ENCODE measurements around the gene PSG2. TPM values are rescaled to one million over a fixed set of nuclear protein-coding genes. Genes with fewer than 3 reads are reported as not detected.
"Not testable (repeated sequence)": the region's sequence is repeated elsewhere in the genome, so short reads cannot be mapped to it uniquely, and the experiment has no call there.

Gene PSG2
- total and polyA plus RNA-seq, 9 donors = 0.15 to 1.4 (median 0.38) TPM

DNA sequence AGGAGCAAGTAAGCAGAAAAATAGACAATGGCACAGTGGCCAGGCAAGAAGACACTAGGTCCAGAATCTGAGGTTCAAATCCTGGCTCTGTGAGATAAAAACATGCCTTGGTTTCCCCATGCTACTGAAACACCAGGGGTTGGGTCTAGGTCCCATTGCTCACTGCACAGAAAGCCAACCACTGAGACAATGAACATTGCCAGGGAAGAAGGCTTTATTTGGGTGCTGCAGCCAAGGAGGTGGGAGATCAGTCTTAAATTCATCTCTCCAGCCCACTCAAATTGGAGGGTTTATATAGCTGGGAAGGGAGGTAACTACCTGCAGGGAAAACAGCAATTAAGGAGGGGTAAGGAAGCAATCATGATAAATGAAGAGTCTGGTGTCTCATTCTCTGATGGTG lies 32.6 kb upstream of the PSG2 start:
- not testable (repeated sequence) for DNase-seq; H3K4me3 ChIP-seq (ENCODE audit: low read length); H3K36me3 ChIP-seq (ENCODE audit: control insufficient read depth, insufficient read depth, low read length); H3K27me3 ChIP-seq (ENCODE audit: control insufficient read depth, insufficient read depth, low read length); H3K9me3 ChIP-seq (replicated peaks; ENCODE audit: control insufficient read depth, low read depth, low read length); H3K27ac ChIP-seq (ENCODE audit: low read length); H3K4me1 ChIP-seq (ENCODE audit: control insufficient read depth, insufficient read depth, low read length)

- H3K4me1 ChIP-seq (ENCODE audit: control insufficient read depth, insufficient read depth, low read length); DNase-seq; H3K36me3 ChIP-seq (ENCODE audit: control insufficient read depth, insufficient read depth, low read length); H3K9me3 ChIP-seq (replicated peaks; ENCODE audit: control insufficient read depth, low read depth, low read length); H3K27ac ChIP-seq (ENCODE audit: low read length); H3K4me3 ChIP-seq (ENCODE audit: low read length); H3K27me3 ChIP-seq (ENCODE audit: control insufficient read depth, insufficient read depth, low read length): not testable (repeated sequence)
- 60% methylated on average over 2 of the region's 2 CpGs for WGBS (ENCODE audit: insufficient coverage)
These were observed 32.1 kb upstream of the PSG2 start for GRCh38 chr19:43114626-43115025.

- WGBS (ENCODE audit: insufficient coverage) = 60% methylated on average over 1 of the region's 1 CpG
- not testable (repeated sequence) for DNase-seq
These were observed 24.9 kb upstream of the PSG2 start for GRCh38 chr19:43107401-43107800.

DNA sequence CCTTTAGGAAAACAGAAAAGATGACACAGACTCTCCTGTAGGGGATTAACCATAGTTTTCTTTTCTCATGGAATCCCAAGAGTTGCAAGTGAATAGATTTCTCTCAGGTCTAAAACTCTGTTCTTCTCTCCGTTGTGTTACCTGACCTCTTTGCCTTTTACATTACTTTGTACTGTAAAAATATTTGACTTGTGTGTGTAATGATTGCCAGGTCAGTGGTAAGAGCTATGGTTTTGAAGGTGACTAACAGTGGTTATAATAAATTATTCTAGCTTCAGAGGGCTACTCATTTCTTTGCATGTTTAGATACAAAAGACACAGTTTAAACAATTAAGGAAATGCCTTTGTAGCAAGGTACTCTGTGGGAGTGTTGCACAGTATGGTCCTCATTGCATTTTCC lies 23.0 kb upstream of the PSG2 start:
- Histone ChIP-seq H3K4me1 (ENCODE audit: control insufficient read depth, insufficient read depth, low read length) (no peaks in the 10 kb centered on the region), H3K27ac (ENCODE audit: low read length) (no peak overlapping the region), H3K4me3 (ENCODE audit: low read length) (no peak overlapping the region), H3K36me3 (ENCODE audit: control insufficient read depth, insufficient read depth, low read length) (no peaks in the 10 kb centered on the region), H3K9me3 (replicated peaks; ENCODE audit: control insufficient read depth, low read depth, low read length) (peaks cover 7% of the 10 kb centered on the region), H3K27me3 (ENCODE audit: control insufficient read depth, insufficient read depth, low read length) (no peaks in the 10 kb centered on the region)
- no CpG with 5 or more reads among the region's 1 CpG for WGBS (ENCODE audit: insufficient coverage)
- DNase-seq = no peak

More at GRCh38 chr19:43107401-43107800, 24.9 kb upstream of the PSG2 start:
- H3K4me3 ChIP-seq (ENCODE audit: low read length); H3K27ac ChIP-seq (ENCODE audit: low read length); H3K36me3 ChIP-seq (ENCODE audit: control insufficient read depth, insufficient read depth, low read length); H3K9me3 ChIP-seq (replicated peaks; ENCODE audit: control insufficient read depth, low read depth, low read length); H3K27me3 ChIP-seq (ENCODE audit: control insufficient read depth, insufficient read depth, low read length); H3K4me1 ChIP-seq (ENCODE audit: control insufficient read depth, insufficient read depth, low read length): not testable (repeated sequence)

DNA sequence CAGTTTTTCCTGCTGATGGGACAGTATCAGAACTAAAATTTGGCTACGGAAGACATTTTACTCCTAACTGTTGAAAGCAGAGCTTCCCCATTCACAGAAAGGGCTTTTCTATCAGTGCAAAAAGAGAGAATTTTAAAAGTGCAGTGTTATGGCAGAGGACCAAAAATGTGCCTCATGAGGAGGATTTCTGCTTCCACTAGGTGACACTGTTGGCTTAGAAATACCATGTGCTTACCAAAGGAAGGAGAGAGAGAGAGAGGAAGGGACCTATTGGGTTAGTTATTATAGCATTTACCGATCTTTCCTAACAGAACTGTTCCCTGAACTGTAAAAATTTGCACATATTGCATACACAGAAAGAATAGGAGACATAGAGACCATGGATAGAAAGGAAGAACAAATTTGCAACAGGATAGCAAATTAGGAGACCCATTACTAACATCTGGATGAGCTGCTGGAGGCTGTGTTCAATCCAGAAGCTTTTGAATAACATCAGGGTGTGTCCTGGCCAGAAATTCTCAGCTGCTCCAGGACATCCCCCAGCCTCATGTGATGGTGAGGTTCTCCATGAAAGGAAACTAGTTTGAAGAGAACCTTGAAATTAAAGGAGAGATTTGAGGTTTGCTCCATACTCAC lies 21.8 kb upstream of the PSG2 start:
- H3K4me1 ChIP-seq (ENCODE audit: control insufficient read depth, insufficient read depth, low read length); H3K4me3 ChIP-seq (ENCODE audit: low read length); H3K36me3 ChIP-seq (ENCODE audit: control insufficient read depth, insufficient read depth, low read length); H3K27ac ChIP-seq (ENCODE audit: low read length); H3K9me3 ChIP-seq (replicated peaks; ENCODE audit: control insufficient read depth, low read depth, low read length); H3K27me3 ChIP-seq (ENCODE audit: control insufficient read depth, insufficient read depth, low read length); DNase-seq: not testable (repeated sequence)
- no CpG with 5 or more reads among the region's 2 CpGs for WGBS (ENCODE audit: insufficient coverage)

GRCh38 chr19:43101950-43102349 lies 19.4 kb upstream of the PSG2 start:
- no peak for DNase-seq
- no peaks in the 10 kb centered on the region for H3K36me3 ChIP-seq (ENCODE audit: control insufficient read depth, insufficient read depth, low read length)
- WGBS (ENCODE audit: insufficient coverage) = 57% methylated on average over 1 of the region's 2 CpGs

GRCh38 chr19:43098416-43098815 lies 15.9 kb upstream of the PSG2 start:
- H3K9me3 ChIP-seq (replicated peaks; ENCODE audit: control insufficient read depth, low read depth, low read length); H3K27ac ChIP-seq (ENCODE audit: low read length); H3K4me1 ChIP-seq (ENCODE audit: control insufficient read depth, insufficient read depth, low read length); DNase-seq; H3K27me3 ChIP-seq (ENCODE audit: control insufficient read depth, insufficient read depth, low read length); H3K36me3 ChIP-seq (ENCODE audit: control insufficient read depth, insufficient read depth, low read length); H3K4me3 ChIP-seq (ENCODE audit: low read length): not testable (repeated sequence)

More at GRCh38 chr19:43101950-43102349, 19.4 kb upstream of the PSG2 start:
- peaks cover 7% of the 10 kb centered on the region for H3K9me3 ChIP-seq (replicated peaks; ENCODE audit: control insufficient read depth, low read depth, low read length)
- H3K27me3 ChIP-seq (ENCODE audit: control insufficient read depth, insufficient read depth, low read length) = no peaks in the 10 kb centered on the region
- H3K4me3 ChIP-seq (ENCODE audit: low read length) = no peak overlapping the region
- H3K27ac ChIP-seq (ENCODE audit: low read length) = no peak overlapping the region
- no peaks in the 10 kb centered on the region for H3K4me1 ChIP-seq (ENCODE audit: control insufficient read depth, insufficient read depth, low read length)

DNA sequence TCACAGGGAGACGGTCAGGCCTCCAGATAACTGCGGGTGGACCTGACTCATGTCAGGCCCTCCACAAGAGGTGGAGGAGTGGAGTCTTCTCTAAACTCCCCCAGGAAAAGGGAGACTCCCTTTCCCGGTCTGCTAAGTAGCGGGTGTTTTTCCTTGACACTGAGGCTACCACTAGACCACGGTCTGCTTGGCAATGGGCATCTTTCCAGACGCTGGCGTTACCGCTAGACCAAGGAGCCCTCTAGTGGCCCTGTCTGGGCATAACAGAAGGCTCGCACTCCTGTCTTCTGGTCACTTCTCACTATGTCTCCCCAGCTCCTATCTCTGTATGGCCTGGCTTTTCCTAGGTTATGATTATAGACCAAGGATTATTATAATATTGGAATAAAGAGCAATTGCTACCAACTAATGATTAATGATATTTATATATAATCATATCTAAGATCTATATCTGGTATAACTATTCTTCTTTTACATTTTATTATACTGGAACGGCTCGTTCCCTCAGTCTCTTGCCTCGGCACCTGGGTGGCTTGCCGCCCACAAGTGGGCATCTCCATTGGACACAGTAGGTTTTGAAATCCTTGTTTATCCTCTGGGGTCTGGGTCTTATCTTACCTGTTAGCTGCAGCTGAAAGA lies 5.3 kb upstream of the PSG2 start:
- H3K9me3 ChIP-seq (replicated peaks; ENCODE audit: control insufficient read depth, low read depth, low read length); H3K4me1 ChIP-seq (ENCODE audit: control insufficient read depth, insufficient read depth, low read length); H3K27ac ChIP-seq (ENCODE audit: low read length); H3K27me3 ChIP-seq (ENCODE audit: control insufficient read depth, insufficient read depth, low read length); H3K36me3 ChIP-seq (ENCODE audit: control insufficient read depth, insufficient read depth, low read length); H3K4me3 ChIP-seq (ENCODE audit: low read length): not testable (repeated sequence)
- WGBS (ENCODE audit: insufficient coverage) = 30% methylated on average over 5 of the region's 13 CpGs
- peak; percentile 9 for DNase-seq

DNA sequence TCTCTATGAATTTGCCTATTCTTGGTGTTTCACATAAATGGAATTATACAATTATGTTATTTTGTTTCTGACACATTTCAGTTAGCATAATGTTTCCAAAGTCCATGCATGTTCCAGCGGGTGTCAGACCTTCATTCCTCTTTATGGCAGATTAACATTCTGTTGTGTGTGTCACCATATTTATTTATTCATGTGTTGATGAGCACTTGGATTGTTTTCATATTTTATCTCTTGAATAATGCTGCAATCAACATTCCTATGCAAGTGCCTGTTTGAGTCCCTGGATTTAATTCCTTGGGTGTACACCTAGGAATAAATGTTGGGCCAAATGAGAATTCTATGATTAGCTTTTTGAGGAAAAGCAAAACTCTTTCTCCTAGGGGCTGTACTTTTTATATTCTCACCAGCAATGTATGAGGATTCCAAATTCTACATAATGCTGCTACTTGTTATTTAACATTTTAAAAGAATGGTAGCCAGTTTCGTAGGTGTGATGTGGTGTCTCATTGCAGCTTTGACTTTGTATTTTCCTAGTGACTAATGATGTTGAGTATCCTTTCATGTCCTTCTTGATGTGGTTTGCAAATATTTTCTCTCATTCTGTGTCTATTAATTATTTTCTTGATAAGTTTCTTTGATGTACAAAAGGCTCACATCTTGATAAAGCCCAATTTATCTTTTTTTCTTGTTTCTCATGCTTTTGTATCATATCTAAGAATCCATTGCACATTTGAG lies 3.5 kb upstream of the PSG2 start:
- H3K4me1 ChIP-seq (ENCODE audit: control insufficient read depth, insufficient read depth, low read length); H3K27ac ChIP-seq (ENCODE audit: low read length); H3K9me3 ChIP-seq (replicated peaks; ENCODE audit: control insufficient read depth, low read depth, low read length); H3K4me3 ChIP-seq (ENCODE audit: low read length); H3K27me3 ChIP-seq (ENCODE audit: control insufficient read depth, insufficient read depth, low read length); H3K36me3 ChIP-seq (ENCODE audit: control insufficient read depth, insufficient read depth, low read length); DNase-seq: not testable (repeated sequence)
- WGBS (ENCODE audit: insufficient coverage) = no CpG with 5 or more reads among the region's 2 CpGs

- H3K27me3 ChIP-seq (ENCODE audit: control insufficient read depth, insufficient read depth, low read length); H3K4me3 ChIP-seq (ENCODE audit: low read length); DNase-seq; H3K36me3 ChIP-seq (ENCODE audit: control insufficient read depth, insufficient read depth, low read length); H3K4me1 ChIP-seq (ENCODE audit: control insufficient read depth, insufficient read depth, low read length); H3K27ac ChIP-seq (ENCODE audit: low read length); H3K9me3 ChIP-seq (replicated peaks; ENCODE audit: control insufficient read depth, low read depth, low read length): not testable (repeated sequence)
- WGBS (ENCODE audit: insufficient coverage) = 68% methylated on average over 3 of the region's 12 CpGs
These were observed 1.8 kb upstream of the PSG2 start for GRCh38 chr19:43084196-43084832.
